Superior temporal gyrus (tissue), 1 donor: Measurements from ENCODE around the gene DCHS2.
"Not testable (repeated sequence)": the region's sequence is repeated elsewhere in the genome, so short reads cannot be mapped to it uniquely, and the experiment has no call there.

Experiments used
- DNase-seq: peaks from one replicate; pipeline ENCODE4 v3.0.0-alpha.2; 2016; ENCODE audit errors: extremely low spot score

Gene DCHS2

GRCh38 chr4:154218051-154218450 is 273.5 kb downstream of the DCHS2 start:
- DNase-seq = no peak

DNA sequence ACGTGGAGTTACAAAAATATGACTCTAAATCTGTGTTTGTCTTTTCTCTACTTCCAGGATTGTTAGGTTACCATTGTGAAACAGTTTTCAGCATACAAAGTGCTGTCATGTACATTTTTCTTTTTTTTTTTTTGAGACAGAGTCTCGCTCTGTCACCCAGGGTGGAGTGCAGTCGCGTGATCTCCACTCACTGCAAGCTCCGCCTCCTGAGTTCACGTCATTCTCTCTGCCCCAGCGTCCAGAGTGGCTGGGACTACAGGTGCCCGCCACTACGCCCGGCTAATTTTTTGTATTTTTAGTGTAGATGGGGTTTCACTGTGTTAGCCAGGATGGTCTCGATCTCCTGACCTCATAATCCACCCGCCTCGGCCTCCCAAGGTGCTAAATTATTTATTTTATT is 274.2 kb downstream of the DCHS2 start:
- DNase-seq = not testable (repeated sequence)

GRCh38 chr4:154211506-154211905 is 280.1 kb downstream of the DCHS2 start:
- DNase-seq = no peak

DNA sequence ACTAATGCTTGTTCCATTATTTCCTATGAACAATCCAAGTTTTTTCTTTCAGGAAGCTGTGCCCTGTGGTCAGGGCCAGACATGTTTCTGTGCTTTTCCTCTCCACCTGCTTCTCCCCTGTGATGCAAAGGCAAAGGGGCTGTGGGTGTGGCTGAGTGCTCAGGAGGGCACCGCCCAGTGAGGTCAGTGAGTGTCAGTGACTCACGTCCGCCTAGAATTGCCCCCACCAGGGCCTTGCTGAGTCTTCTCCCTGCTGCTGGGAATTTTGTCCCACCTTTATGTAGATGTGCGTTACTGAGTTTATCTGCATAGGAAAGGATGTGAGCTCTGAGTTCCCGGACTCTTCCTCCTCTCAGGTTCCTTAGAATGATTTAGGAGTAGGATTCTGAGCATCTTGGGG is 283.2 kb downstream of the DCHS2 start:
- DNase-seq = no peak

- DNase-seq = no peak
Observed at GRCh38 chr4:154205471-154205870, 286.1 kb downstream of the DCHS2 start.

- no peak for DNase-seq
Observed at GRCh38 chr4:154194649-154195048, 296.9 kb downstream of the DCHS2 start.

GRCh38 chr4:154192585-154192984 is 299.0 kb downstream of the DCHS2 start:
- no peak for DNase-seq

DNA sequence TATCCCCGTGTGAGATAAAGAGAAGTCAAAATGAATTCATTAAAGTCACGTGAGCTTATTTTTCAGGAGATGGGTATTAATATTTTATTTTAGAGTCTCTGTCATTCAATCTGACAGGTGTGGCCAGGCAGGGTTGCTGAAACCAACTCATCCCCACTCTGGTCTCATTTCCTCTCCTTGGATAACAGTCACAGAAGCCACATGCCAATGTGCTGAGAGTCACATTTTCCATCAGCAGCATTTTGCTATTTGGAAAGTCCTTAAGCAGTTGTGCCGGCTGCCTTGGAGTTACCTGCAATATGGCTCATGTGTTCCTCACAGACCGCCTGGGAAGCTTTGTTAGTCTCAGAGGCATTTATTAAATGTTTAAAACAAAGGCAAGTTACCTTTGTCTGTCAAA is 302.3 kb downstream of the DCHS2 start:
- no peak for DNase-seq

DNA sequence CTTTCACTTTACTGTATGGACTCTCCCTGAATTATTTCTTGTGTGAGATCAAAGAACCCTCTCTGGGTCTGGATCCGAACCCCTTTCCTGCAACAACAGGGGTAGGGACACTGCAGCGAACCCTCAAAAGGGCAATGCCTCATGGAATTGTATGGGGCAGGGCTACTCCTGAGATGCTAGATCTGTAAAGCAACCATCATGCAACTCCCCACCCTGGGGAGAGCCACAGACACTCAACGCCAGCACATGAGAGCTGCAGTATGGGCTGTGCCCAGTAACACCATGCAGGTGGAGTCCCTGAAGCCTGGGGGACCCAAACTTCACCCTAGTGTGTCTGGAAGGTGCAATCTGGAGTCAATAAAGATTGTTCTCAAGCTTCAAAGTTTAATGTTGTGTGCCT is 304.7 kb downstream of the DCHS2 start:
- DNase-seq = no peak

- DNase-seq = no peak
Observed at GRCh38 chr4:154186035-154186434, 305.6 kb downstream of the DCHS2 start.

DNA sequence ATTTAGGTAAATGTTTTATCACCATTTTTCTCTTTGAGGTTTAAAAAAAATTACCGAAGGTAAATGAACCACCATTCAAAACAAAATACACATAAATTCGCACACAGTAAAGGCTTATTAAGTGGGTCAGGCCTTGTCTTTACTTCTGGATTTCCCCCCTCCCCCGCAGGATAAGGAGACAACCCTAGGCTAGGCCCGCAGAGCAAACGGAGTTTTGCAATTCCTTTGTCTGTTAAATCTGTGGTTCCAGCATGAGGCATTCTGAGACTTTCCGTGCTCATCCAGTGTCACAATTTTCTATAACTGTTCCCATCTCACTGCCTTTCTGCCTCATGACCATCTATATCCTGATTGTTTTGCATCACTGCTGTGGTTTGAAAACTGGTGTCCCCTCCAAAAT is 307.4 kb downstream of the DCHS2 start:
- DNase-seq = no peak

- no peak for DNase-seq
Observed at GRCh38 chr4:154183264-154183663, 308.3 kb downstream of the DCHS2 start.
